ENCODE measurements around the gene KLHL17.
"Not testable (repeated sequence)": the region's sequence is repeated elsewhere in the genome, so short reads cannot be mapped to it uniquely, and the experiment has no call there.

KLHL17 gene

DNA sequence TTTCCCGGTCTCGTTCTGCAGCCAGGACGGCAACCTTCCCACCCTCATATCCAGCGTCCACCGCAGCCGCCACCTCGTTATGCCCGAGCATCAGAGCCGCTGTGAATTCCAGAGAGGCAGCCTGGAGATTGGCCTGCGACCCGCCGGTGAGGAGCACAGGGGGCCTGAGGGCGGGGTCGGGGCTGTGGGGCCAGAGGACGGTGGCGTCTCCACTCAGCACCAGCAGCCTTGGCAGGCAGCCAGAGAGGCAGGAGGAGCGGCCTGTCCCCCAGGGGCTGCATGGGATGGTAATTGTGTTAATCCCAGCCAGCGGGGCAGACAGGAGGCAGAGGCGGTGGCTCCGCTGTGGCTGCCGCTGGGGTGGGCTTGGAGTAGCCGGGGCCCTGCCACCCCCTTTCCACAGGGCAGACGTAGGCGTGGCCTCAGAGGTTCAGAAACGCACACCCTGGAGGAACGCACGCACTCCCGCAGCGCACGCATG is 24.6 kb upstream of the KLHL17 start:
- no peak for DNase-seq (ENCODE audit: low read depth in 2 of 3, low spot score in 2 of 3)

DNA sequence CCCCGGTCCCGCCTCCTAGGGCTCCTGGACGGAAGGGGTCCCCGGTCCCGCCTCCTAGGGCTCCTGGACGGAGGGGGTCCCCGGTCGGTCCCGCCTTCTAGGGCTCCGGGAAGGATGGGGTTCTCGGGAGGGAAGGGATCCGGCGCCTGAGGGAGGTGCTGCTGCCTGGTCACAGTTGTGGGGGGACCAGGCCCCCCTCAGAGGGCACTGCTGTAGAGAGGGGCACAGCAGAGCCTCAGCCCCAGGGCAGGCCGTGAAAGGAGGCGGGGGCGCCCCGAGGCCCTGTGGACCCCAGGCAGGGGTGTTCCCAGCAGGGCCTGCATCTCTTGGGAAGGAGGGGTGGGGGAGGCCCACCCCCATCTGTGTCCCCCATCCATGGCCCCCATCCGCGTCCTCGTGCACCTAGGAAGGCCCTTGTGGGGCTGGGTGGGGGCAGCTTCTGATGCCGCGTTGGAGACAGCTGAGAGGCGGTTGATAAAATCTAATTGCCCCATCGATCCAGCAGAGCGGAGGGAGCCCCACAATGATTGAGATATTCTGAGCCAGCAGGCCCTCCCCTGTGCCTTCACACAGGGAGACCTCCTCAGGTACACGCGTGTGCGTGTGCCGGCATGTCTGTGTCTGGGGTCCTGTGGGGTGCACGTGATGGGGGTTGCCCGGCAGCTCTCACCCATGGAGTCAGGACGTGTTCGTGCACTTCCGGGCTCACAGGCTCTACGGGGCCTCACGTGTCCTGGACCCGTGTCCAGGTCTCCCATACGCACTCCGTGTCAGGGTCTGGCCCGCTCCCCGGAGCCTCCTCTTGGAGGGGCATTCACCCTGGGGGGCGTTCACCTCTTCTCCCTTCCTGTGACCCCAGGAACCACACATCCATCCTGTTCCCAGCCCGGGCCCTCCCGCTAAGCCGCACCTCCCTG is 23.8 kb upstream of the KLHL17 start:
- no peak for DNase-seq (ENCODE audit: low read depth in 2 of 3, low spot score in 2 of 3)

DNA sequence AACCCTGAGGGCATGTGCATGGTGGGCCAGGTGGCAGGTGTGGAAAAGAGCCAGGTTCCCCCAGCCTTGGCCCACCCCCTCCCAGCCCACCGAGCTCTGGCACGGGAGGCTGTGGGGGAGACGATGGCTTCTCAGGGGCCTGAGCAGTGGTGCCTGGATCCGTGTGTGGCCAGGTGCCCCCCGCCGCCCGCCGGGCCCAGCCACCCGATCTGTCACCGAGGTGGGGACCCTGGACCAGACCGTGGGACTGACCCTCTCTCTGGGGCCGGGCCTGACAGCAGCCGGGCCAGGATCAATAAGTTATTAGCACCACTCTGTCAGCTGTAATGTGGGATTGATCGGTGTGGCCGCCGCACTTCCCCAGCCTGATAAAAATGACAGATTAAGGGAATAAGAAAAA is 22.9 kb upstream of the KLHL17 start:
- DNase-seq (ENCODE audit: low read depth in 2 of 3, low spot score in 2 of 3) = no peak

DNA sequence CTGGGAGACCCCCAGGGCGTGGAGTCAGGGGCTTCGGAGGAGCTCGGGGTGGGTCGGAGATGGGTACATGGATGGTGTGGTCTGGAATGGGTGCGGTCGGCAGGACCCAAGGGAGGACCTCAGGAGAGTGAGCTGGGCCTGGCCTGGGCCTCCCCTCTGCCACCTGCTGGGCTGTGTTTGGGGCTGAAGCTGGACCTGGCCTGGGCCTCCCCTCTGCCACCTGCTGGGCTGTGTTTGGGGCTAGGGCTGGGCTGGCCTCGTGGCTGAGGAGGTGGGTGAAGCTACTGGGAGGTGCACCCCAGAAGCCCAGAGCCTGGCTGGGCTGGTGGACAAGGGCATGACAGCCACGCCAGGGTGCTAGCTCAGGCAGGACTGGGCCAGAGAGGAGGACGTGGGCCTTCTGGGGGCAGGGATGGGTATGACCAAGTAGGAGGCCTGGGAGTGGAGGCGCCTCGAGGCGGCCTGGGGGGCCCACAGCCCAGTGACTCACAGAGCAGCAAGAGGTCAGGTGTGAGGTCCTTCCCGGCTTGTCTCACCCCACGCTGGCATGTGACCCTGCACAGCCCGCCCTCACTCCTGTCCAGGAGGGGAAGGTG is 22.2 kb upstream of the KLHL17 start:
- no peak for DNase-seq (ENCODE audit: low read depth in 2 of 3, low spot score in 2 of 3)

DNA sequence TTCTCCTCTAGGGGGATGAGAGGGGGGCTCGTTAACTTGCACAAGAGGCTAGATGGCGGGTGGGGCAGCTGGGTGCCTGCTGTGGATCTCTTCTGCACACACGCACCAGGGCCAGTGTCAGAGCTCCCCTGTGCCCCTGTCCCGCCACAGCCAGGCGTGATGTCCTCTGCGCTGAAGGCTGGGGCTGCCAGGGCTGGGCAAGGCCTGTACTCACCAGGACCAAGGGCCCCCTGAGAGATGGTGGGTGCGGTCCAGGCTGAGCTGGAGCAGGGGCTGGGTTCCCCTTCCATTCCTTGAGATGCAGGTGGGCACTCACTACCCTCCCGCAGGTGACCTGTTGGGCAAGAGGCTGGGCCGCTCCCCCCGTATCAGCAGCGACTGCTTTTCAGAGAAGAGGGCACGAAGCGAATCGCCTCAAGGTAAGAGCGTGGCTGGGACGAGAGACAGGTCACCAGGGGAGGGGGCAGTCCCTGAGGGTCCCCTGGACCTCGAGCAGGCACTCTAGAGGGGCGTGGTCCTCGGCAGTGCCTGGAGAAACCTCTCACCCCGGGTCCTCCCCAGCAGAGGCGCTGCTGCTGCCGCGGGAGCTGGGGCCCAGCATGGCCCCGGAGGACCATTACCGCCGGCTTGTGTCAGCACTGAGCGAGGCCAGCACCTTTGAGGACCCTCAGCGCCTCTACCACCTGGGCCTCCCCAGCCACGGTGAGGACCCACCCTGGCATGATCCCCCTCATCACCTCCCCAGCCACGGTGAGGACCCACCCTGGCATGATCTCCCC is 21.5 kb upstream of the KLHL17 start:
- DNase-seq (ENCODE audit: low read depth in 2 of 3, low spot score in 2 of 3) = no peak

DNA sequence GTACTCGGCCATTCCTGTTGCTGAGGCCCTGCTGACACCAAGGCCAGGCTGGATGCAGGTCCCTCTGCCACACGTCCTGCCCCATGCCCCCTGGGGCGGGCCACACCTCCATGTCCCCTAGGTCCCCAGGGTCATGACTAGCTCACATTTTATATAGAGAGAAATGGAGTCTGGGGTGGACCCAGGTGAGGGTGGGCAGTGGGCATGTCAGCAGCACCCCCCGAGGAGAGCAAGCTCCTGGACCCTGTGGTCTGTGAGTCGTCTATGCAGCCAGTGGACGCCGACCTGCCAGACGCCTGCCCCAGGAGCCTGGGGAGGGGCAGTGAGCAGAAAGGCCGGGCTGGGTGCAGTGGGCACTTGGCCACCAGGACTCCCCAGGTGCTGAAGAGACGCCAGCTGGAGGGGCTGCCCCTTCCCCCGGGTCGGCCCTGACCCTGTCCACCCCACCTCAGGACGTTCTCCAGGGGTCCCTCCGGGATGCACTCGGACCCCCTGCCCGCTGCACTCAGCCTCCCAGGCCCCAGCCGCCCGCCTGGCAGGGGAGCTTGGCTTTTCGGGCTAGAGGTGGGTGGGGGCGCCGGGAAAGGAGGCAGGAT is 20.8 kb upstream of the KLHL17 start:
- no peak for DNase-seq (ENCODE audit: low read depth in 2 of 3, low spot score in 2 of 3)

DNA sequence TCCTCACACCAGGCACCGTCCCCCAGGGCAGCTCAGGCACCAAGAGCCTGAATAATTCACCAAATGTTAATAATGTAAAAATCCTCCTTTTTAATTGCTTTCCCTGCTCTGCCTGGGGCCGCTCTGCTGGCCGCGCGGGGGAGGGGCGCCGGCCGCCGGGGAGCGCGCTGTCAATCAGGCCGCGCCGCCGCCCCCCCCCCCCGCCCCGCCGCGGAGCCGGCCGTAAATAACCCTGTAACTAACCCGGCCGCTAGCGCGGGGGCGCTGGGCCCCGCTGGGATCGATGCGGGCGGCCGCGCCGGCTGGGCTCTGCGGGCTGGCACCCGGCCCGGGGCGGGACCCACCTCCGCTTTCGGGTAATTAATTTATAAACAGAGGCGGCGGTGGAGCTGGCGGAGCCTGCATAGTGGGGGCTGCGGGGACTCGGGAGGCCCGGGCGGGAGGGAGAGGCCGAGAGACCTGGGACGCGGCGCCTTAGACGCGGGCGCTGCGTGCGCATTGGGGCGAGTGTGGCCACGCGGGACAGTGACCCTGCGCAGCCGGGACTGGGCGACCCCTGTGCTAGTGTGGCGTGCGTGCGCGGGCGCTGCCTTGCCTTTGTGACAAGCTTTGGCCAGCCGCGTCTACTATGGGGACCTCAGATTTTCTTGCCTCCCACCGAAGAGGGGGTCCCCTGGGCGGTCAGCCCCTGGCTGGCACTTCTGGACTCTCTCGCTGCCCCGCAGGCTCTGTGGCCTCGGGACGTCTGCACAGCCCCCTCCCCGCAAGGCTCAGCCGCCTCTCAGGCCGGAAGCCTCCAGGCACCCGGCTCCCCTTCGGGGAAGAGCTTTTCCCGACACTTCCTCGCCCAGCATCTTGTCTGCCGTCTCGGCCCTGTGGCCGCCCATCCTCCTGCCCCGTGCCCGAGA is 20.0 kb upstream of the KLHL17 start:
- DNase-seq (ENCODE audit: low read depth in 2 of 3, low spot score in 2 of 3) = no peak

DNA sequence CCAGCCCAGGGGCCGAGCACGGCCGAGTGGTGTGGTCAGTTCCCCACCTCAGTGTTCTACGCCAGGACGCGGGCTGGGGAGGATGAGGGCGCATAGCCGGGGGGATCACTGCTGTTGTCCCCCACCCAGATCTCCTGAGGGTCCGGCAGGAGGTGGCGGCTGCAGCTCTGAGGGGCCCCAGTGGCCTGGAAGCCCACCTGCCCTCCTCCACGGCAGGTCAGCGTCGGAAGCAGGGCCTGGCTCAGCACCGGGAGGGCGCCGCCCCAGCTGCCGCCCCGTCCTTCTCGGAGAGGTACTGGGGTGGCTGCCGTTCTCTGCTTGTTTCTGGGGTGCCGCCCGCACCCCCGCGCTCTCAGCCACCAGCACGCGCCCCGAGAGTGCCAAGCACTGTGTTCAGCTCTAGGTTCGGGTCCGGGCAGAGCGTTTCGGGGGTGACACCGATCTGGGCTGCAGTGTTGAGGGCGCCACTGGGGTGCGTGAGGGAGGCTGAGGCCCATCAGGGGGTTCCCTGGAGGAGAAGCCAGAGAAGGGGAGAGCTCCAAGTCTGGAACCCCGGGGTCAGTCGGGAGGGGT is 19.3 kb upstream of the KLHL17 start:
- DNase-seq (ENCODE audit: low read depth in 2 of 3, low spot score in 2 of 3) = no peak

DNA sequence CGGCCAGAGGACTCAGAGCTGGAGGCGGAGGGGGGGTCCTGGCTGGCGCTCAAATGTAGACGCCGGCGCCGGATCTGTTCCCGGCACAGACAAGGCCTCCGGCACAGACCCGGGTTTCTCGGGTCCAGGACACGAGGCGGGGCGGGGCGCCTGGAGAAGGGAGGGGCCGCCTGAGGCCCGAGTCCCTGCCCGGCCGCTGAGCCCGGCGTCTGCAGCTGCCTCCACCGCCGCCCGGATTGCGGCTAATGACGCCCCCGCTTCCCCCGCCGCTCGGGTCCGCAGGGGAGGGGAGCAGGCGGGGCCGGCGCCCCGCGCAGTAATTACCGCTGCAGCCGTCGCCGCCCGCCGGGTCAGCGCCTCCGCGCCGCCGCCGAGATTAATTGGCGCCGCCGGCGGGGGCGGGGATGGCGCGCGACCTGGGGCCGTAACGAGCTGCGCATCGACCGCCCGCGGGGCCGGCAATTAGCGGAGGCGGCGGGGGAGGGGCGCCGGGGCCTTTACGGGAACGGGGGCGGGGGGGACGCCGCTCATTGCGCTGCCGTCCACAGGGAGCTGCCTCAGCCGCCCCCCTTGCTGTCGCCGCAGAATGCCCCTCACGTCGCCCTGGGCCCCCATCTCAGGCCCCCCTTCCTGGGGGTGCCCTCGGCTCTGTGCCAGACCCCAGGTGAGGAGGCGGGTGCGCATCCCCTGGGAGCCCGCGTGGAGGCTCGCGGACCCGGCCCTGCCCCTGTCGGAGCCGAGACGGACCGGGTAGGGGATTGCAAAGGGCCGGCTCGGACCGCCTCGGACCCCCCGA is 18.6 kb upstream of the KLHL17 start:
- no peak for DNase-seq (ENCODE audit: low read depth in 2 of 3, low spot score in 2 of 3)

DNA sequence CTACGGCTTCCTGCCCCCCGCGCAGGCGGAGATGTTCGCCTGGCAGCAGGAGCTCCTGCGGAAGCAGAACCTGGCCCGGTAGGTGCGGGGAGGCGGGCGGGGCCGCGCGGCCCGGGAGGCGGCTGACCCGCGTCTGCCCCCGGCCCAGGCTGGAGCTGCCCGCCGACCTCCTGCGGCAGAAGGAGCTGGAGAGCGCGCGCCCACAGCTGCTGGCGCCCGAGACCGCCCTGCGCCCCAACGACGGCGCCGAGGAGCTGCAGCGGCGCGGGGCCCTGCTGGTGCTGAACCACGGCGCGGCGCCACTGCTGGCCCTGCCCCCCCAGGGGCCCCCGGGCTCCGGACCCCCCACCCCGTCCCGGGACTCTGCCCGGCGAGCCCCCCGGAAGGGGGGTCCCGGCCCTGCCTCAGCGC is 18.0 kb upstream of the KLHL17 start:
- DNase-seq (ENCODE audit: low read depth in 2 of 3, low spot score in 2 of 3) = no peak

DNA sequence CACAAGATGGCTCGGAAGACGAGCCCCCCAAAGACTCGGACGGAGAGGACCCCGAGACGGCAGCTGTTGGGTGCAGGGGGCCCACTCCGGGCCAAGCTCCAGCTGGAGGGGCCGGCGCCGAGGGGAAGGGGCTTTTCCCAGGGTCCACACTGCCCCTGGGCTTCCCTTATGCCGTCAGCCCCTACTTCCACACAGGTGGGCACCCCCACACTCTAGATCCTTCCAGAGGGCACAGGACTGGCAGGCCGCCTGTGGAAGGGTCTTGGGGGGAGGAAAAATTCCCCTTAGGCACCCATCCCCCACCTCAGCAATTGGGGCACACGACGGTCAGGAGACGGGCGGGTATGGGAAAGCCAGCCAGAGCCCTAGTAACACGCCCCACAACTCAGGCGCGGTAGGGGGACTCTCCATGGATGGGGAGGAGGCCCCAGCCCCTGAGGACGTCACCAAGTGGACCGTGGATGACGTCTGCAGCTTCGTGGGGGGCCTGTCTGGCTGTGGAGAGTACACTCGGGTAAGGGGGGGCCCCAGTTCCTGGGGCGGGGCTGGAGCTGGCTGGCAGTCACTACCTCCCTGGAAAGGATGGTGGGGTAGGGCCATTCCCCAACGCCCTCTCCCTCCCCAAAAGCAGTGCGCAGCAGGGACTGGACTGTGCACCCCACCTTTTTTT is 17.4 kb upstream of the KLHL17 start:
- DNase-seq (ENCODE audit: low read depth in 2 of 3, low spot score in 2 of 3) = no peak

DNA sequence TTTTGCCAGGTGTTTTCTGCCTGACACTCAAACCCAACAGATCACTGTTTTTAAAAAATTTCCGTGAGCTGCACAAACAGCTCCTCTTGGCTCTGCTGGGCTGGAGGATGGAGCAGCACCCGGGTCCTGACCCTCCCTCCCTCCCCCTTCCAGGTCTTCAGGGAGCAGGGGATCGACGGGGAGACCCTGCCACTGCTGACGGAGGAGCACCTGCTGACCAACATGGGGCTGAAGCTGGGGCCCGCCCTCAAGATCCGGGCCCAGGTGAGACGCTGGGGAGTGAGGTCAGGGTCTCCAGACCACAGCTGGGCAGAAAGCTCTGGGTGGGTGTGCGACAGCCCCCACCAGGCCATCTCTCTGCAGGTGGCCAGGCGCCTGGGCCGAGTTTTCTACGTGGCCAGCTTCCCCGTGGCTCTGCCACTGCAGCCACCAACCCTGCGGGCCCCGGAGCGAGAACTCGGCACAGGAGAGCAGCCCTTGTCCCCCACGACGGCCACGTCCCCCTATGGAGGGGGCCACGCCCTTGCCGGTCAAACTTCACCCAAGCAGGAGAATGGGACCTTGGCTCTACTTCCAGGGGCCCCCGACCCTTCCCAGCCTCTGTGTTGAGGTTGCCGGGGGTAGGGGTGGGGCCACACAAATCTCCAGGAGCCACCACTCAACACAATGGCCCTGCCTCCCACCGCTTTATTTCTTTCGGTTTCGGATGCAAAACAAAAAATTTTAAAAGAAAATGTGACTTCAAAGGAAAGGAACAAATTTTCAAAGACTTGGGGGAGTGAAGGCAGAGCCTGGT is 16.6 kb upstream of the KLHL17 start:
- DNase-seq (ENCODE audit: low read depth in 2 of 3, low spot score in 2 of 3) = no peak

DNA sequence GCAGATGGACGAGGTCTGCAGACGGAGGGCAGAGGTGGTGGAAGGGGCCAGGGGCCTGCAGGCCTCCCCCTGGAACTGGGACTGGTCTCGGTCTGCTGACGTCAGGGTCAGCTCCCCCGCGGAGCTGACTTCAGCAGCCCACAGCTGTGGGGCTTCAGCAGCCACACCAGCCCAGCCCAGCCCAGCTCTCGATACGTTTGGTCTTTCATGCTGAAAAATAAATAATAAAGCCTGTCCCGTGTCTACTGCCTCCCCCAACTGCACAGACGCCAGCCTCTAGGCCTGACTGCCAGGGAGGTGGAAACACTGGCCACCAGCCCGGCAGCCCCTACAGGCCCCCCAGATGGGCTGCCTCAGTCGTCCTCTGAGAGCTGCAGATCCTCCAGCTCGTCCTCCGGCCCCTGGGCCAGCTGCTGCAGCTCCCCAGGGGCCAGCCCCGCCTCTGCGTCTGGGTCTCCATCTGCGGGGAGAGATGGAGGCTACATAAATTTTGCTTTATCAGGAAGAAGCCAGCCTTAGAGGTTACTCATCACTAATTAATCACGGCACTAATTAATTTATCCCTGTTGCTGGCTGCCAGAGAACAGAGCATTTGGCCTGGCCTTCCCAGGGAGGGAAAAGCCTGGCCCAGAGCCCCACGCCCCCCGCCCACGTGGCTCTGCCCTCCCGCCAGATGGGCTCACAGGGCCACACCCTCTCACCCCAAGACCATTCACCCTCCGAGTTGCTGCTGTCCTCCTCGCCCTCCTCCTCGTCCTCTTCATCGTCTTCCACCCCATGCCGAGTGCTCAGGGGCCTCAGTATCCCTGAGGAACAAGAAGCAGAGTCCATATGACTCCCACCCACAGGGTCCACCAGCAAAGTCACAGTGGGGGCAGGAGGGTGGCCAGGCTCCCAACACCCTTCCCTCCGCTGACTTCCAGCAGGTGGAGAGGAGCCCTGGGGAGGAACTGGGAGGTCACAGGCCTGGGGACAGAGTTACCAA is 15.8 kb upstream of the KLHL17 start:
- DNase-seq (ENCODE audit: low read depth in 2 of 3, low spot score in 2 of 3) = no peak

DNA sequence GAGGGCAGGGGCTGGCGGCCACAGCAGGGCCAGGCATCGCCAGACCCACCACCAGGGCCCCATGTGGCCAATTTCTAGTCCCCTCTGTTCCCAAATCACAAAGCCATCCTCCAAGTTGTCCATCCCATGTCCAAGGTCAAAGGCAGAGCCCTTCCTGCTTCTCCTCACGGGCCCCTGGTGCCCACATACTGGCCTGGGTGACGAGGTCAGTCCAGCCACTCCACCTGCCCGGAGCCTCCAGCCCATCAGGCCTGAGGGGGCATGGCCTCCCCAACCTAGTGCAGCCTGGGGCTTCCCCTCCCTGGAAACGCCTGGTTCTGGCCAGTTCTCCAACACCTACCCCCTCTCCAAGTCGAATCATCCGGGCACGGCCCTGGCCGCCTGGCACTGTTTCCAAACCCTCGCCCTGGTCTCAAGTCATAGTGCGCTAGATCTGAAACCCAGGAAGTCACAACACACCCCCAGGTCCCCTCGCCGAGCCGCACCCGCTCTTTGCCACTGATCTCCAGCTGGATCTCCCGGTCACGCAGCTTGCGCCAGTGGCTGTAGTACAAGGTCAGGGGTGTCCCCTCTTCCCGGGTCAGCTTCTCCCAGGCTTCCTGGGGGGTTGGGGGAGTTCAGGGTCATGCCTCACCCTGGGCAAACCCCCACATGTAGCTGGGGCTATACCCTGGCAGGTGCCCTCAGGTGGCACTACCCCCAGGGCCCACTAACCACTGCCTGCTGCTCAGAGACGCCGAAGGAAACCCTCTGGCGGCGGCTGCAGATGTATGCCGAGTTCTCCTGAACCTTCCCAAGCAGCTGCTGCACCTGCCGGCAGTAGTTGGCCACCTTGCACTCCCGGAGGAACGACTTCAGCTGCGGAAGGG is 14.5 kb upstream of the KLHL17 start:
- DNase-seq (ENCODE audit: low read depth in 2 of 3, low spot score in 2 of 3) = no peak

DNA sequence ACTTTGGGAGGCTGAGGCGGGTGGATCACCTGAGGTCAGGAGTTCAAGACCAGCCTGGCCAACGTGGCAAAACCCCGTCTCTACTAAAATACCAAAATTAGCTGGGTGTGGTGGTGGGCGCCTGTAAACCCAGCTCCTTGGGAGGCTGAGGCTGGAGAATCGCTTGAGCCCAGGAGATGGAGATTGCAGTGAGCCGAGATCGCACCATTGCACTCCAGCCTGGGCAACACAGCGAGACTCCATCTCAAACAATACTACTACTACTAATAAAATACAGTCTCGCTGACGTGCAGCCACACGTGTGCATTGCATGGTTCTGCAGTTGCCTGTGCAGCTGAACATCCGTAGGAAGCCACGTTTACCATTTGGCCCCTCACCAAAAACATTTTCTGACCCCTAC is 13.6 kb upstream of the KLHL17 start:
- DNase-seq (ENCODE audit: low read depth in 2 of 3, low spot score in 2 of 3) = not testable (repeated sequence)

DNA sequence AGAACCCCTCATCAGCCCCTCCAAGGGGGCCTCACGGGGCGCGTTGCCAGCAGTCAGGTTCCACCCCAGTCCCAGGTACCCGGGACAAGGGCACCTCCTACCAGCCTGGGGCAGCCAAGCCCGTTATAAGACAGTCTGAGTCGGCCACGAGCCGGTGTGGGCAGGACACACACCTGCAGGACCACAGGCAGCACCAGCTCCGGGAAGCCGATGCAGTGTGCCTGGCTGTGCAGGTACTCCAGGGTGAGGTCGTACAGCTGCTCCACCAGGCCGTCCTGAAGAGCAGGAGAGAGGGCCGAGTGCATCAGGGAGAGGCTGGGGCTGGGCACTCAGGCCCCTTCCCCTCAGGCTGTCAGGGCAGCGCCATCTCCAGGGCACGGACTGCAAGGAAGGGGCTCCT is 12.4 kb upstream of the KLHL17 start:
- DNase-seq (ENCODE audit: low read depth in 2 of 3, low spot score in 2 of 3) = no peak

Measured in activated CD8-positive, alpha-beta memory T cell treated with anti-CD3 and anti-CD28 coated beads for 48 hours (primary cell).